Calu3 (cell line): ENCODE results near the gene GALNT5. TPM values are rescaled to one million over a fixed set of nuclear protein-coding genes. Genes with fewer than 3 reads are reported as not detected.

ENCODE experiments used
- Bru-seq: library from RNA; stranded (reverse); fragments of 400-500 nt; gene quantifications from one replicate; lab custom pipeline; 2021; lab: Mats Ljungman, UMichigan
- BruChase-seq, 2 experiments: library from RNA; stranded (reverse); fragments of 400-500 nt; gene quantifications; one replicate each; lab custom pipeline; 2021; lab: Mats Ljungman, UMichigan
- BruUV-seq: library from RNA; stranded (reverse); fragments of 400-500 nt; replicated peaks from 2 replicates; lab custom pipeline; 2021; lab: Mats Ljungman, UMichigan
- CTCF ChIA-PET: fragments of 300-600 bp; sonication (Branson Sonifier 250); formaldehyde crosslinking; loops from one replicate; lab custom pipeline; 2022; ENCODE audit warnings: antibody characterized with exemption; lab: Charles Lee
- DNase-seq: peaks from one replicate; pipeline ENCODE4 v3.0.0; 2022
- H3K27ac Mint-ChIP-seq: one replicate; pipeline ENCODE4 v1.8.0; 2022; ENCODE audit warnings: mixed read lengths; ENCODE audit not compliant: unreplicated experiment
- H3K27me3 Mint-ChIP-seq: one replicate; pipeline ENCODE4 v1.8.0; 2022; ENCODE audit warnings: mixed read lengths; ENCODE audit not compliant: unreplicated experiment
- H3K36me3 Mint-ChIP-seq: one replicate; pipeline ENCODE4 v1.8.0; 2022; ENCODE audit warnings: mild to moderate bottlenecking, moderate library complexity, mixed read lengths; ENCODE audit not compliant: insufficient read depth, unreplicated experiment
- H3K4me1 Mint-ChIP-seq: one replicate; pipeline ENCODE4 v1.8.0; 2022; ENCODE audit warnings: mild to moderate bottlenecking, low read depth, mixed read lengths; ENCODE audit not compliant: unreplicated experiment
- H3K4me3 Mint-ChIP-seq: one replicate; pipeline ENCODE4 v1.8.0; 2022; ENCODE audit warnings: mild to moderate bottlenecking, low read depth, moderate library complexity, mixed read lengths; ENCODE audit not compliant: unreplicated experiment
- H3K9me3 Mint-ChIP-seq: one replicate; pipeline ENCODE4 v1.8.0; 2022; ENCODE audit warnings: low read depth, mixed read lengths; ENCODE audit not compliant: unreplicated experiment
- CTCF ChIP-seq: fragments of 200-600 bp; IDR thresholded peaks from one replicate; pipeline ENCODE4 v1.8.0; 2022; ENCODE audit warnings: antibody characterized with exemption; ENCODE audit not compliant: unreplicated experiment
- intact Hi-C: fragments of 100-400 bp; cut with micrococcal nuclease; formaldehyde crosslinking; loops from one replicate; pipeline ENCODE4 v1.10.0; 2022; ENCODE audit not compliant: unreplicated experiment
- long read RNA-seq: library from polyadenylated mRNA; stranded (forward); transcript quantifications from one replicate; pipeline ENCODE4 v2.0.0, GENCODE V29; 2022
- total RNA-seq: library from RNA; stranded (reverse); gene quantifications from 2 replicates; pipeline ENCODE4 v1.2.3, GENCODE V29; 2022

Gene GALNT5
- total RNA-seq, result 51.7 and 95.4 TPM in 2 replicates
- percentile 94 among the genes with signal in this experiment for Bru-seq, nascent RNA
- BruChase-seq, experiment 1, labeled RNA remaining after a 6-hour chase, result percentile 91 among the genes with signal in this experiment
- BruChase-seq, experiment 2, labeled RNA remaining after a 2-hour chase, result percentile 87 among the genes with signal in this experiment
- long read RNA-seq, full-length matches to known transcripts, result 19 of 82 reads
- long read RNA-seq, partial matches to known transcripts, result 40 of 82 reads
- long read RNA-seq, other reads (novel, unspliced or antisense), result 23 of 82 reads

GRCh38 chr2:157257312-157258252 is at the start of gene GALNT5:
Gene GALNT5 (plus strand): TSS chr2:157257705. CDS start chr2:157258083, 378 bp downstream.
- H3K27me3 Mint-ChIP-seq, result no peaks in the 10 kb centered on the region
- H3K36me3 Mint-ChIP-seq, result peaks cover 31% of the 10 kb centered on the region
- BruUV-seq, result no TSS peak
- peak within 1 kb of the TSS; percentile 91 for H3K27ac Mint-ChIP-seq
- peak; percentile 25 for DNase-seq
- intact Hi-C loops, result loop anchor here (1.0 to 10.0 kb wide), 2 partner anchors 11 to 923 kb away; partner anchors contain the start of gene NR4A2
- no peaks in the 10 kb centered on the region for H3K9me3 Mint-ChIP-seq
- TF ChIP-seq CTCF, result no peak
- CTCF ChIA-PET, result interaction anchor here (1.2 kb wide), 1 partner anchor 11 kb away, joined by 5 read pairs; no protein-coding TSS in a partner anchor
- H3K4me3 Mint-ChIP-seq, result peak within 1 kb of the TSS; percentile 95
- peaks cover 55% of the 10 kb centered on the region for H3K4me1 Mint-ChIP-seq

- no peaks in the 10 kb centered on the region for H3K27me3 Mint-ChIP-seq
- BruUV-seq, result no TSS peak
- no peaks in the 10 kb centered on the region for H3K36me3 Mint-ChIP-seq
- CTCF ChIA-PET, result interaction anchor here (1.0 kb wide), 1 partner anchor 552 kb away, joined by 4 read pairs; no protein-coding TSS in a partner anchor
- H3K9me3 Mint-ChIP-seq, result no peaks in the 10 kb centered on the region
- intact Hi-C loops, result no loop called here
- DNase-seq, result no peak
- no peak overlapping the region for H3K27ac Mint-ChIP-seq
- no peak overlapping the region for H3K4me3 Mint-ChIP-seq
- no peak for TF ChIP-seq CTCF
- no peaks in the 10 kb centered on the region for H3K4me1 Mint-ChIP-seq
Measured at GRCh38 chr2:157216286-157216965, 41.1 kb upstream of the GALNT5 start.

- Mint-ChIP-seq H3K27ac (no peak overlapping the region), H3K4me1 (no peaks in the 10 kb centered on the region), H3K9me3 (no peaks in the 10 kb centered on the region), H3K27me3 (no peaks in the 10 kb centered on the region), H3K4me3 (no peak overlapping the region), H3K36me3 (no peaks in the 10 kb centered on the region)
- BruUV-seq, result no TSS peak
- intact Hi-C loops, result no loop called here
- CTCF ChIA-PET, result interaction anchor here (1.0 kb wide), 1 partner anchor 15 kb away, joined by 3 read pairs; no protein-coding TSS in a partner anchor
- DNase-seq, result no peak
- no peak for TF ChIP-seq CTCF
Measured at GRCh38 chr2:157217409-157217808, 40.1 kb upstream of the GALNT5 start.

GRCh38 chr2:157218911-157219310 is 38.6 kb upstream of the GALNT5 start:
- Mint-ChIP-seq H3K36me3 (no peaks in the 10 kb centered on the region), H3K27me3 (no peaks in the 10 kb centered on the region), H3K4me3 (no peak overlapping the region), H3K4me1 (no peaks in the 10 kb centered on the region), H3K9me3 (no peaks in the 10 kb centered on the region), H3K27ac (no peak overlapping the region)
- no peak for TF ChIP-seq CTCF
- no peak for DNase-seq
- no TSS peak for BruUV-seq
- intact Hi-C loops, result no loop called here
- CTCF ChIA-PET, result no interaction called here
